Hematopoietic multipotent progenitor cell treated with erythropoietin and hydrocortisone succinate and interleukin-3 and kit ligand, for 4 days (in vitro differentiated cells): ENCODE results near the gene MBD4.
A peak's percentile ranks its signal among the peaks of the same experiment; 100 is the strongest.

ENCODE experiments used
- DNase-seq: peaks from one replicate; pipeline ENCODE4 v3.0.0-alpha.2; 2015

MBD4 gene

DNA sequence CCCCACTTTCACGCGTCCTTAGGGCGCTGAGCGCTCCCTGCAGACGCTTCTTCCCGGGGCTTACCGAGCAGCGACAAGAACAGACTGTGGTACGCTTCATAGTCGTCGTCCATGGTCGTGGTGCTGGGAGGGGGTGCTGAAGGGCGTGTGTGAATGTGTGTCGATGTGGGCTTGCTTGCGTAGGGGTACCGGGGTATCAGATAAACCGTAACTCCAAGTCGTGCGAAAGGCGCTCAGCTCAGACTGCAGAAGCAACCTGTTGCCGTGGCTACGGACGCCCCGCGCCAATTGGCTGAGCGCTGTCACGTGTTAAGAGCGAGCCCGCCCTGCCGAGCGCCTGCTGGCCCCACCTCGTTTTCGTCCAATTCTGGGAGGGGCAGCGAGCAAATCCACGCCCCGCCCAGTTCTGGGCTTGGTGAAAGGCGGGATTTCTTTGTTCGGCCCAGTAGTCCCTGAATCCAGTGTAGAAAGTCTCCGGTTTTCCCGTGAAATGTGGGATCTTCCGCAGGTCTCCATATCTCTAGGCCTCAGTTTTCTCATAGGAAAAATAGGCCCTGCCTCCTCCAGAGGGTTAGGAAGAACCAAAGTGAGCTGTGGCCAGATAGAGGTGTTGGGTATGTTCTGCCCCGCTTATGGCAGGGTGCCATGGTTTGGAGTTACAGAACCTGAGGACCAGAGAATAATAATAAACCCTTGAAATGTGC, 11.2 kb downstream of the MBD4 start, which contains the start of gene EFCAB12:
TSS of gene EFCAB12 (minus strand) at position 261 of the 704 bp plus-strand sequence. CDS start at position 113, 148 bp downstream.
- peak; percentile 97 for DNase-seq

GRCh38 chr3:129428007-129428375, 11.8 kb downstream of the MBD4 start:
- peak; percentile 44 for DNase-seq

- no peak for DNase-seq
These were observed 14.1 kb downstream of the MBD4 start for GRCh38 chr3:129425619-129426018.

GRCh38 chr3:129425213-129425612, 14.5 kb downstream of the MBD4 start:
- DNase-seq: no peak

DNA sequence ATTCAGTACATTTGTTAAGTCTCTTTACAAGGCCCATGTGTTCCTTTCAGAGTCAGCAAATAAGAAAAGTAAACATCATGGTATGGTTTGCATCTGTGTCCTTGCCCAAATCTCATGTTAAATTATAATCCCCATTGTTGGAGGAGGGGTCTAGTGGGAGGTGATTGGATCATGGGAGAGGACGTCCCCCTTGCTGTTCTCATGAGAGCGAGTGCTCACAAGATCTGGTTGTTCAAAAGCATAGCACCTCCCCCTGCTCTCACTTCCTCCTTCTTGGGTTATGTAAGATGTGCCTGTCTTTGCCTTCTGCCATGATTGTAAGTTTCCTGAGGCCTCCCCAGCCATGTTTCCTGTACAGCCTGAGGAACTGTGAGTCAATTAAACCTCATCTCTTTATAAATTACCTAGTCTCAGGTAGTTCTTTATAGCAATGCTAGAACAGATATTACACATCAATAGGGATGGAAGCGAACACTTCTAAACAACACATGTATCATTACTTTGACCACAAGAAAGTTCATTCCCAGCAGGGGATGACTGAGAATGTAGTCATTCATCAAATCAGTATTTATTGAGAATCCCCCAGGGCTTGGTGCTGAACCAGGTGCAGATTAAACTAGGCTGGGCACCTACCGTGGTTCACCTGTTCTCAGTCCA, 15.4 kb downstream of the MBD4 start:
- DNase-seq: peak; percentile 80

- DNase-seq: no peak
These were observed 16.9 kb downstream of the MBD4 start for GRCh38 chr3:129422897-129423296.

DNA sequence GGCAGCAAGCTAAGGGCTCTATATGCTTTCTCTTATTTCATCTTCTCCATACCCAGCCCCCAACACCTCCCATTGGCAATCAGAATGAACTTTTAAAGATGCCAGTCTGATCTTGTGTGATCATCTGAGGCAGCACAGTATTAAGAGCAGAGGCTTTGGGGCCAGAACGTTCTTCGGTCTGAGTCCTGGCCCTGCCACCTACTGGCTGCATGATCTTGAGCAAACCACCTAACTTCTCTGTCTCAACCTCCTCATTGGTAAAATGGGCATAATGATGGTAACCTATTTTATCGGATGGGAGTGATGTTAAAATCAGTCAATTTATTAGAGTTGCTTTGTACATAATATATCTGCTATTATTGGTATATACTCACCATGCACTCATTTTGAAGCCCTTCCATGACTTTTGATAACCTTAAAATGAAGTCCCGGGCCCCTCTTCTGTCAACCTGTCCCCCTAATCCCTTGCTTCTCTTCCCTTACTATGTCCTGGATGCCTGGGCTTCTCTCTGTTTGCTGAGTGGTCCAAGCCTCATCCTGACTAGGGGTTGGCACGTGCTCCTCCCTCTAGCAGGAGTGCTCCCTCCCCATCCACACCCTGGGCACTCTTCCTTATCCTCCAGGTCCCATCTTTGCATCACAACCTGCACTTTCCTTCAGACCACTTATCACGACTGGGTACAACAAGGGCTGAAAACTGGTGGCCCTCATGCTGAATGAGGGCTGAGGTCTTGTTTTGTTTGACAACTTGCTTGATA, 17.6 kb downstream of the MBD4 start:
- no peak for DNase-seq

DNA sequence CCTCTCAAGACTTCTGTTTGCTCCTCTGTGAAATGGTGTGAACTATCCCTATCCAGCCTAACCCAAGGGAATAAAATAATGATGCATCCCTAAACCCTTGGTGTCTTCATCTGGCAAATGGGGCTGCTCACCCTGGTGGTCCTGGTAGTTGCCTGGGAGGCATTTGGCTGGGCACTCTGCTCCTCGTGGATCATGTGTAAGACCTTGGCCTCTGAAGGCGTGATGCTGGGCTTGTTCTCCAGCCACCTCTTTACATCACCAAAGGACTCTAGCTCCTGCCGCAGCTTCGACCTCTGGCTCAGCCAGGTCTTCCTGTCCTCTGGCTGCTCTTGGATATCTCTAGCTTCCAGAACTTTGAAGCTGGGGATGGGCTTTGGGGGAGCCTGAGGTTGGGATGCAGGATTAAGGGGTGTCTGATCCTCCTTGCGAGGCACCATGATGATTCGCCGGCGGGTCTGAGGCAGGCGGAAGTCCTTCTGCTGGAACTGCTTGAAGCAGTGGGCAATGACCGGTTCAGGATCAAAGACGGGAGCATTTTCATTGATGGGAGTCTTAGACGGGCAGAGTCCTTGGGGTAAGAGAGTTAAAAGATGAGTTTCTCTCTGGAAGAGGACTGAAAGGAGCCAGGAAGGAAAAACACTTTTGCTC, 18.4 kb downstream of the MBD4 start:
- no peak for DNase-seq

DNA sequence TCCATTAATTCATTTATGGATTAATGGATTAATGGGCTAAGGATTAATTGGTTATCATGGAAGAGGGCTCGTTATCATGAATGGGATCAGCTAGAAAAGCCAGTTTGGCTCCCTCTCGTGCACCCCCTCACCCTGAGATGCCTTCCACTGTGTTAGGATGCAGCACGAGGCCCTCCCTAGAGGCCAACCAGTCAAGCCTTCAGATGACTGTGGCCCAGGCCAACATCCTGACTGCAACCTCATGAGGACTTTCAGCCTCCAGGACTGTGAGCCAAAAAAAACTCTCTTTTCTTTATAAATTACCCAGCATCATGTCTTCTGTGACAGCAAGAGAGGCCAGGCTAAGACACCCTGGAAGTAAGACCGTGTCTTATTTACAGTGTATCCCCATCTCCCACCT, 20.3 kb downstream of the MBD4 start:
- DNase-seq: no peak

- DNase-seq: no peak
These were observed 21.4 kb downstream of the MBD4 start for GRCh38 chr3:129418041-129418973.

DNA sequence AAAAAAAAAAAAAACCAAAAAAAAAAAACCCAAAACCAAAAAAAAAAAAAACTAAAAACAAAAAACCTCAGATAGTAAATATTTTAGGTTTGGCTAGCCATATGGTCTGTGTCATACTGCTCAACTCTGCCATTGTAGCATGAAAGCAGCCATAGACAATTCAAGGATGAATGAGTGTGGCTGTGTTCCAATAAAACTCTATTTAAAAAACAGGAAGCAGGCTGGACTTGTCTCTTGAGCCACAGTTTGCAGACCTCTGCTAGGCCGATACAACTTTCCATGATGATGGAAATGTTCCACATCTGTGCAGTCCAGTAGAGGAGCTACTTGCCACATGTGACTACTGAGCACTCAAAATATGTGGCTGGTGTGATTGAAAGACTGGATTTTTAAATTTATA, 22.4 kb downstream of the MBD4 start:
- DNase-seq: peak; percentile 27

DNA sequence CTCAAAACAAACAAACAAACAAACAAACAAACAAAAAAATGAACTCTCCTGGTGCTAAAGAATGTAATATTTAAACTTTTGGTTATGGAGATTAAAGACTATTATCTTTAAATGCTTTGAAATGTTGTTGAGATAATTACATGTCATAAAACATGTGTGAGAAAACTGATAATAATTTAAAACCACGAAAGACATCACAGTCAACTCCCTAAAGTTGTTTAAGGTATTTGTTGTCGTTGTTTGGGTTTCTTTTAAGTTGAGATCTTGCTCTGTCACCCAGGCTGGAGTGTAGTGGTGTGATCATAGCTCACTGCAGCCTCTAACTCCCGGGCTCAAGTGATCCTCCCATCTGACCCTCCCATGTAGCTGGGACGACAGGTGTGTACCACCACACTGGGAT, 23.3 kb downstream of the MBD4 start:
- DNase-seq: peak; percentile 79

GRCh38 chr3:129415830-129416229, 23.9 kb downstream of the MBD4 start:
- no peak for DNase-seq

DNA sequence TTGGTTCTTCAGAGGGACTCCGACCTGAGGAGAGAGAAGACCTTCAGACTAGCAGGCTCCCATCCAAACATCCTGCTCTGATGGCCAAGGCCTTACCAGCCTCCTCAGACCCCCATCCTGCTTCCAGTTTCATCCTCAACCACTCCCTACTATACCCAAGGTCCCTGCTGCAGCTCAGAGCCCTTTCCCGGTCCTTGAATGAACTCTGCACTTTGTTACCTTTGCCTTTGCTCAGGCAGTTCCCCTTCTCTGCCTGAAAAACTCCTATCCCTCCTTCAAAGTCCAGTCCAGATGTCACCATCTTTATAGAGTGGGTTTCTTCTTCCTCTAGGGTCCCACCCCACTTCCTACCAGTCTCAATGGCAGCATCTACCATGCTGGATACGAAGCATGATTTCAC, 24.4 kb downstream of the MBD4 start:
- no peak for DNase-seq

- DNase-seq: peak; percentile 86
These were observed 25.9 kb downstream of the MBD4 start for GRCh38 chr3:129413687-129414506.

DNA sequence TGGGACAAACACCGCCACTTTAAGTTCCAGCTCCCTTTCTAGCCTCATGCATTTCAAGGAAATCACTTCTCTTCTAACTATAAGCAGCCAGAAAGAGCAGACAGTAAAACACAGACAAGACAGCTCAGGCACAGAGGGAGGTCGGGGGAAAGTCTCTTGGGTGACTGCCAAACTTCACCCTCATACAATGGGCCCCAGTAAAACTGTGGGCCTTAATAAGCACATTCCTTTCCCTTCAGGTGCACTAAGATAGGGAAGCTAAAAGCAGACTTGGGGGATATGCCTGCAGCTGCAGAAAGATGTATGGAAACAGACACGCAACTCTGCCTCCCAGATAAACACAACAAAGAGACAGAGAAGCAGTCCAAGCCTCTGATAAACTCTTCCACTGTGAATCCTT, 26.5 kb downstream of the MBD4 start:
- DNase-seq: peak; percentile 22

DNA sequence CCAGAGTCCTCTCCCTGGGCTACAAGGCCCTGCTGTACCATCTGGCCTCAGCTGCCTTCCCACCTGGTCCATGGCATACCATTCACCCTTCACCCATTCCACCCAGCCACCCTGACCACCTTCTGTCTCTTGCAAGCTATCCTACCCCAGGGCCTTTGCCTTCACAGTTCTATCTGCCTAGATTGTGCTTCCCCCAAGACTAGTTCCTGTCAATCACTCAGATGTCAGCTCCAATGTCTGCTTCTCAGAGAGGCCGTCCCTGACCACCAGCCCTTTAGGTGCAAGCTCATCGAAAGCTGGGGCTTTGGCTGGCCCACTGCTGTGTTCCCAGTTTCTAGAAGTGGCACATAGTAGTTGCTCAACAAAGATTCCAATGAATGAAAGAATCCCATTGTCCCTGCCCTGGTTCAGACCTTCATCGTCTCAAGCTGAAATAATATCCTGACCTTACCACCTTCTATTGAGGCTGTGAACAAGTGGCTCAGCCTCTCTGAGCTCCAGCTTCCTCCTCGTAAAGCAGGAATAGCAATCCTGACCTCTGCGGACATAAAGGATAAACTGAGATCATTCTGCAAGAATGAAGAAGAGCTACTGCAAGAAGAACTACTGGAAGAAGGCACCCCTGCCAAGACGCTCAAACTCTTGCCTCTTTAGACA, 27.1 kb downstream of the MBD4 start:
- DNase-seq: no peak

GRCh38 chr3:129410971-129411370, 28.8 kb downstream of the MBD4 start:
- no peak for DNase-seq

DNA sequence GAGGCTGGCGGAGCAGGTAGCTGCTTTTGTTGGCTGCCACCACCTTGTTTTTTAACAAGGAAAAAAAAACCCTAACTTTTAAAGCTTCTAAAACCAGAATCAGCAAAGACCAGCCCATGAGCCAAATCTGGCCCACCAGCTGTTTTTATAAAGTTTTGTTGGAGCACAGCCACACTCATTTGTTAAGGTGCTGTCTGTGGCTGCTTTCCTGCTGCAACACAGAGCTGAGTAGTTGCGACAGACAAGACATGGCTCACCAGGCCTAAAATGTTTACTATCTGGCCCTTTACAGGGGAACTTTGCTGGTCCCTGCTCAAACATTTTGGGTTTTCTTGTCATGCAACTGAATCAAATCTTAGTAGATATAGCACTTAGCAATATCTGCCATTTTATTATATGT, 30.2 kb downstream of the MBD4 start:
- DNase-seq: peak; percentile 51

DNA sequence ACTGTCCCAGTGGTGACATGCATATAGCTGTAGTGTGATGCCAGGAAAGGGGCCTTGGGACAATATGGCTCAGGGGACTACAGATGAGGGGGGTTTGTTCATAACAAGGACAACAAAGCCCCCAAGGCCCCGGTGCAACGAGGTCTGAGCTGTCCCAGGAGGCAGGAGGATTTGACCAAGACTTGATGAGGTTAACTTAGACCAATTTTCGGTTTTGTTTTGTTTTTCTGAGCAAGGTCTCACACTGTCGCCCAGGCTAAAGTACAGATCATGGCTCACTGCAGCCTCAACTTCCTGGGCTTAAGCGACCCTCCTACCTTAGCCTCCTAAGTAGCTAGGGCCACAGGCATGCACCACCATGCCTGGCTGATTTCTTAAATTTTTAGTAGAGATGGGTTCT, 35.1 kb downstream of the MBD4 start:
- no peak for DNase-seq

- no peak for DNase-seq
These were observed 35.6 kb downstream of the MBD4 start for GRCh38 chr3:129404130-129404529.
